GM10266 (cell line): ENCODE measurements around the gene CCDC24.

Source experiments
- DNase-seq: peaks from one replicate; pipeline ENCODE4 v3.0.0; 2012; ENCODE audit errors: extremely low spot score
- CTCF ChIP-seq: IDR thresholded peaks from 2 replicates; pipeline ENCODE4 v1.5.1; 2012; ENCODE audit warnings: mild to moderate bottlenecking, low read depth; ENCODE audit not compliant: control insufficient read depth, insufficient read depth; ENCODE audit errors: missing control alignments

The CCDC24 gene

DNA sequence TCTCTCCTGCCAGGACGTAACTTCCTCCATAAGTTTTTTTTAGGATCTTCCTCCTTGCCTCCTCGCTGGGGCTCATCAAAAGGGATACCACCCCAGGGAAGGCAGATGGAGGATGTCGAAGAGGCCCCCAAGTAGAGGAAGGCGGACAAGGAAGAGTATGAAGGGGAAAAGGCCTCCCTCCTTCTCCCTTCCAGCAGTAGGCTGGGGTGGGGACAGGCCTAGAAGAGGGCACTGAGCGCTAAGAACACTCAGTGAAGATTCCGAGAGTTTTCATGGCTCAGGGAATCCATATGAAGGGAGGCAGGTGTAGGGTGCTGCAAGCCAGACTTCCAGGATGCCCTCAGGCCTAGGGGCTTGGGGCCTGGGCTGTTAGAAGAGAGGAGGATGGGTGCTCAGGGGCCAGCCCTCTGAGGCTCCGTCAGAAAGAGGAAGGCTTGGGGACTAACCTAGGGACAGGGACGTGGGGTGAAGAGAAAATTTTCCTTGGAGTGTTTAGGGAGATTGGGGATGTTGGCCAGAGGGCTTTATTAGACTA, 41.7 kb downstream of the CCDC24 start:
- no peak for TF ChIP-seq CTCF
- DNase-seq, result no peak

DNA sequence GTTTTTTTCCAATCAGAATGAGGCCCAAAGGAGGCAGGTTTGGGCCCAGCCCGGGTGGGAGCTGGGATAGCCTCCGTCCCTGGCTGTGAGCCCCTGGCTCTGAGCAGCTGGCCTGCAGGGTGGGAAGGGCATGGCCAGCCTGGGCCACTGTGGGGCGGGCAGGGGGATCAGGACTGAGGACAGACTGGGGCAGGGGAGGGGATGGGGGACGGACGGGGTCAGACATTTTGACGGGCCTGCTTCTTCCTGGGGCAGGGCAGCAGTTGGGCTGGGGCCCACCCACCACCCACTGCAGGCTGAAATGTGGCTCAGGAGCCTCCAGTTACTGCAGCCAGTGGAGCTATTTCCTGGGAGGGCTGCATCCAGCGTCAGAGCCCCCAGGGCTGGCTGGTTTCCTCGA, 42.4 kb downstream of the CCDC24 start:
- no peak for DNase-seq
- no peak for TF ChIP-seq CTCF

DNA sequence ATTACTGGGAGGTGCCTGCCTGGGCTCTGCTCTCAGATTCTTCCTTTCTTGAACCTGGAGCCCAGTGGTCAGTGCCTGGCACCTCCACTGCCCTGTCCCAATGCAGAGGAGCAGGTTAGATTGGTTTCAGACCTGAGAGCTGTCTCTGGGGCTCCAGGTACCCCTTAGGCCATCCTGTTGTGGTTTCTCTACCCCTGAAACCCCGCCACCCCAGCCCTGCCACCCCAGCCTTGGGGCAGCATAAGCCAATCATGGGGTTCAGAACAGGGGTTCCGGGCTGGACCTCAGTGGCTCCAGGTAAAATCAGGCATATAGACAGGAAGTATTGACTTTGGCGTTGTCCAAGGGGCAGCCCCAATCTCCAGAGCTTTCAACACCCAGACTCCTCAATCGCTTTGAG, 43.0 kb downstream of the CCDC24 start:
- DNase-seq, result no peak
- no peak for TF ChIP-seq CTCF

GRCh38 chr1:44034976-44035716, 43.7 kb downstream of the CCDC24 start:
- DNase-seq, result no peak
- TF ChIP-seq CTCF, result no peak

DNA sequence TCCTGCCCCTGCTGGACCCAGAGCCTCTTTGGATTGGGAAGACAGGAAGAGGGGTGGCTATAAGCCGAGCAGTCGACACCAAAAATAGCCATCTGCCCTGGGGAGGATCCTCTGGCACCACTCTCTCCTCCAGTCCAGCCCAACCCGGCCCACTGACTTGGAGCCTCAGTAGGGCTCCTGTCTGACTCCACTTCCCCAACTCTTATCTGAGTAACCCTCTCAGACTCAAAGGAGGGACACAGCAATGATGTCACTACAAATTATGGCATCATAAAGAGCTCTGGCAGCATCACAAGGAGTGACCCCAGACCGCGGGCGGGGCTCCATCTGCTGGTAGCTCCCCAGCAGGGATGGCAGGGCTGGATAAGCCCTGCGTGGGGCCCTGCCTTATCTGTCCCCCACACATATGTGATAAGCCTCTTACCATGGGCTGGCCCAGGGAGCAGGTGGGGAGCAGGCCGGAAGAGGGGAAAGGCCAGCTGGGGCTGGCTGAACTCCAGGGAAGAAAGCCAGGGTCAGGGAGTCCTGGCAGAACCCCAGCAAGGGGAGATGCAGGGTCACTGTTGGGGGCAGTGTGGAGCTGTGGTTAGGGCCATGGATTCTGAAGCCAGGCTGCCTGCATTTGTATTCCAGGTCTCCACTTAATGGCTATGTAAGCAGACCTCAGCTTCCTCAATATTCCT, 44.5 kb downstream of the CCDC24 start:
- TF ChIP-seq CTCF, result peak; percentile 7
- DNase-seq, result no peak

DNA sequence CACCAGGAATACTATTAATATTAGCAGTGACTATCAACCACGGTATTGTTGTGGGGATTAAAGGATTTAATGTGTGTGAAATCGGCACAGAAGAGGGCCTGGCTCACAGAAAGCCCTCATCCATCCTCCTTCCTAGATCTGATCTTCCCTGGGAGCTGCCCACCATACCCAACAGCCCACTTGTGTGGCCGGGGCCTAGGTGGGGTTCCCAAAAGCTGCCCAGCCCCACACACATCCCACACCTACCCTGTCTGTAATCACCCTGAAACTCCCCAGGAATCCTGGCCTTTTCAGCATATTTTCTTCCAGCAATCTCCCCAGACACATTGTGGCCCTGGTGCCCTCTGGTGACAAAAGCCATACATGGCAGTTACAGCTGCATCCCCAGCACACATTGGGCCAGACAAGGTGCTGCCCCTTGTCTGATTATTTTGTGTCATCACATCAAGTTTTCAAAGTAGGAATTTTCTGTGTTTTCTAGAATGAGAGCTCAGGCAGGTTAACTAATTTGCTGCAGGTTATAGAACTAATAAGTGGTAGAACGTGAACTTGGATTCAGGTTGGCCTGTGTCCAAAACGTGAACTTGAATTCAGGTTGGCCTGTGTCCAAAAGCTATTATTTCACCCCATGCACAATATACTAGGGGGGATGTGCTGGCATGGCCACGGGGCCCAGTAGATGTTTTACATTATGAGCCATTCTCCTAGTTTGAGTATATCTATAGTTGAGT, 45.2 kb downstream of the CCDC24 start:
- peak; percentile 66 for DNase-seq
- peak; percentile 90 for TF ChIP-seq CTCF
